Fibroblast of skin of left biceps (primary cell): ENCODE data around the gene U2SURP.

Experiments used
- DNase-seq, 2 experiments: peaks; one replicate each; pipeline ENCODE4 v3.0.0-alpha.2; 2013; ENCODE audit warnings: low read depth in 2 of 2

The U2SURP gene

GRCh38 chr3:143100451-143100850 is 99.1 kb downstream of the U2SURP start:
- no peak for DNase-seq

DNA sequence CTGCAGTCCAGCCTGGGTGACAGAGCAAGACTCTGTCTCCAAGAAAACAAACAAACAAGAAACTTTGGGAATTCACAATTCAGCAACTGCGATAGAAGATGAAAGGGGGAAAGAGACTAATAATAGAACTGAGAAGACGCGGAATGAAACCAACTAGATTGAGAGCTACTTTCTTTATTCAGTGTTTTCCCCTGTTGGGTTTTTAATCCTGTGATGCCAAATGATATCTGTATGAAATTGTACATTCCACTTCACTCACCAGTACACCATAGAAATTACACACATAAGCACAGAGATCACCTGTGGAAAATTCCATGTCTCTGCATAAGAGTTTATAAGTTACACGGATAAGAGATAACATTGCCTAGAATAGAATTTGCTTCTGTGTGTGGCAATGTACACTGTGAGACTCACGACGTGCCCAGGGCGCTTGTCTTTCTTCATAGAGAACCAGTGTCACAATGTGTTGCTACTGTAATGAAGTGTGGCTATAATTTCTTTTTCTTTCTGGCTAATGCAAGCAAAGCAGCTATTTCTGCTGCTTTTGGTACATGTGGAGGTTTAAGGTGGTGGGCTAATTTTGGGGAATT is 100.5 kb downstream of the U2SURP start:
- DNase-seq = no peak

DNA sequence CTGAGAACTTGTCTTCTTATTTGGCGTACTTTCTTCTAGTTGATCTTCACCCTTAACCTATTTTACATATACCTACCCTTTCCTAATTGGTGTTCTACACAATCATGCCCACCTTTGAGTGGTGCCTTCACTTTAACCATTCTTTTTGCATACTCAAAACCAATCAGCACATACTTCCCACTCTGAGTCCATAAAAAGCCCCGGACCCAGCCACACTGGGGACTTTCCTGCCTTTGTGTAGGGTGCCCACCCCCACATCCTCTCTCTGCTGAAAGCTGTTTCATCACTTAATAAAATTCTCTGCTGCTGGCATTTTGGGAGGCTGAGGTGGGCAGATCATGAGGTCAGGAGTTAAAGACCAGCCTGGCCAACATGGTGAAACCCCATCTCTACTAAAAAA is 102.3 kb downstream of the U2SURP start:
- no peak for DNase-seq

GRCh38 chr3:143105170-143105569 is 103.8 kb downstream of the U2SURP start:
- DNase-seq = no peak

- no peak for DNase-seq
Observed at GRCh38 chr3:143109861-143110260, 108.5 kb downstream of the U2SURP start.
